GM12878 (cell line): ENCODE measurements around the gene SLITRK4. TPM values are rescaled to one million over a fixed set of nuclear protein-coding genes. Genes with fewer than 3 reads are reported as not detected.

Source experiments
- ATAC-seq: fragments of 200-7000 bp; cut with Tn5 transposase; 3 replicates; pipeline ENCODE4 v1.9.1; 2020; ENCODE audit warnings: mild to moderate bottlenecking, moderate library complexity
- BruUV-seq: library from RNA; stranded (reverse); fragments of 400-500 nt; replicated peaks from 2 replicates; lab custom pipeline; 2021; lab: Mats Ljungman, UMichigan
- CTCF ChIA-PET: fragments of 300-600 bp; sonication (Branson Sonifier 250); formaldehyde crosslinking; extraction: SDS; loops from one replicate; lab custom pipeline; 2021; ENCODE audit warnings: inconsistent platforms; lab: Yijun Ruan, JAX
- POLR2A ChIA-PET: fragments of 350-600 bp; formaldehyde crosslinking; extraction: SDS; loops from one replicate; lab custom pipeline; 2021; ENCODE audit warnings: inconsistent platforms; lab: Charles Lee
- RAD21 ChIA-PET: fragments of 300-600 bp; sonication (Branson Sonifier 250); formaldehyde crosslinking; loops from one replicate; lab custom pipeline; 2023; ENCODE audit warnings: antibody characterized with exemption; ENCODE audit not compliant: unreplicated experiment; lab: Charles Lee
- SMC1A ChIA-PET: fragments of 300-600 bp; sonication (Branson Sonifier 250); formaldehyde crosslinking; loops from one replicate; lab custom pipeline; 2023; ENCODE audit not compliant: unreplicated experiment, uncharacterized antibody; lab: Charles Lee
- DNase-seq: peaks from one replicate; pipeline ENCODE4 v3.0.0-alpha.2; 2011; ENCODE audit warnings: low read depth, low spot score
- FAIRE-seq: peaks from 3 replicates; lab custom pipeline; 2011; peaks lifted over from hg19 to GRCh38; lab: Jason Lieb, UNC
- H2AFZ ChIP-seq: 2 replicates; pipeline ENCODE4 v1.6.0; 2011; ENCODE audit warnings: low read depth, low read length, control low read depth; ENCODE audit not compliant: control insufficient read depth
- H3K27ac ChIP-seq: 2 replicates; pipeline ENCODE4 v1.5.1; 2011; ENCODE audit warnings: control low read depth; ENCODE audit not compliant: control insufficient read depth, insufficient read depth
- H3K27me3 ChIP-seq, 2 experiments: replicated peaks in 1 of 2; 2 replicates each; pipeline versions ENCODE4 v1.6.0 to v1.6.1; 2011; ENCODE audit warnings: low read length in 1 of 2; ENCODE audit not compliant: control insufficient read depth in 2 of 2, insufficient read depth in 2 of 2
- H3K36me3 ChIP-seq, 2 experiments: 2 replicates each; pipeline ENCODE4 v1.5.1; 2011; ENCODE audit warnings: low read length in 1 of 2; ENCODE audit not compliant: control insufficient read depth in 2 of 2, insufficient read depth in 2 of 2
- H3K4me1 ChIP-seq: 2 replicates; pipeline ENCODE4 v1.6.1; 2011; ENCODE audit warnings: mild to moderate bottlenecking, low read length, moderate library complexity, mixed read lengths; ENCODE audit not compliant: control insufficient read depth, insufficient read depth
- H3K4me2 ChIP-seq: 2 replicates; pipeline ENCODE4 v1.6.0; 2011; ENCODE audit warnings: control low read depth; ENCODE audit not compliant: control insufficient read depth, insufficient read depth
- H3K4me3 ChIP-seq: fragments of 200-600 bp; sonication (generic); 2 replicates; pipeline ENCODE4 v1.5.1; 2016
- H3K79me2 ChIP-seq: 2 replicates; pipeline ENCODE4 v1.6.0; 2011; ENCODE audit warnings: low read length; ENCODE audit not compliant: control insufficient read depth, insufficient read depth
- H3K9ac ChIP-seq: 2 replicates; pipeline ENCODE4 v1.8.0; 2011; ENCODE audit warnings: low read length, control low read depth, mixed read lengths; ENCODE audit not compliant: control insufficient read depth, insufficient read depth
- H3K9me3 ChIP-seq: replicated peaks from 3 replicates; pipeline ENCODE4 v1.5.1; 2011; ENCODE audit warnings: mild to moderate bottlenecking, low read length; ENCODE audit not compliant: control insufficient read depth, insufficient read depth
- H4K20me1 ChIP-seq: 2 replicates; pipeline ENCODE4 v1.6.0; 2011; ENCODE audit not compliant: control insufficient read depth, insufficient read depth
- CHD4 ChIP-seq: fragments of 200-600 bp; sonication (generic); IDR thresholded peaks from 2 replicates; pipeline ENCODE4 v1.6.1; 2016; ENCODE audit warnings: mild to moderate bottlenecking
- MTA3 ChIP-seq: IDR thresholded peaks from 2 replicates; pipeline ENCODE4 v1.6.1; 2012; ENCODE audit warnings: low read length, inconsistent platforms, borderline replicate concordance
- NFYA ChIP-seq: IDR thresholded peaks from 2 replicates; pipeline ENCODE4 v1.6.1; 2011; ENCODE audit warnings: low read depth, mild to moderate bottlenecking, low read length, improper control_type of control experiment, borderline replicate concordance
- RB1 ChIP-seq: fragments of 450-650 bp; formaldehyde crosslinking; IDR thresholded peaks from 2 replicates; pipeline ENCODE4 v1.6.1; 2017; ENCODE audit warnings: mild to moderate bottlenecking, borderline replicate concordance
- WGBS: methylation state at CpG from one replicate; pipeline ENCODE4 v1.1.6; 2016; ENCODE audit warnings: low lambda C conversion rate; ENCODE audit not compliant: insufficient replicate concordance, insufficient coverage; ENCODE audit errors: missing lambda C conversion rate; 5-methylcytosine and 5-hydroxymethylcytosine counted together
- in situ Hi-C: fragments of 300-500 bp; cut with MboI; formaldehyde crosslinking; loops from 9 replicates; pipeline ENCODE4 v1.14.3; 2018; ENCODE audit warnings: mixed read lengths
- intact Hi-C: fragments of 100-400 bp; cut with micrococcal nuclease; formaldehyde crosslinking; loops from one replicate; pipeline ENCODE4 v1.14.2; 2022; ENCODE audit not compliant: unreplicated experiment
- polyA plus RNA-seq, 11 experiments: library from polyadenylated mRNA; depleted of rRNA in 4 of 11; unstranded in 6 of 11; stranded (reverse) in 5 of 11; fragments of >200 nt; fragmentation: Nextera tagmentation in 4 of 11; fragmentation: Illumina TruSeq in 1 of 11; extraction: Ambion mirVana in 4 of 11; extraction: Trizol in 1 of 11; gene quantifications; 1 replicate in 1 of 11; 2 replicates in 10 of 11; pipeline versions ENCODE4 v1.2.1 to v1.2.3, GENCODE V29; 2011 to 2016; ENCODE audit warnings: inconsistent platforms in 2 of 11, missing spikeins in 2 of 11, low read depth in 1 of 11
- total RNA-seq, 4 experiments: library from RNA; depleted of rRNA in 3 of 4; stranded (reverse); fragments of >200 nt in 3 of 4; fragmentation: Illumina TruSeq in 1 of 4; extraction: Trizol in 1 of 4; gene quantifications; 2 replicates each; pipeline versions ENCODE4 v1.2.1 to v1.2.3, GENCODE V29; 2013 to 2021
- TF ChIP-seq, protein P1 (sequence below): fragments of 450-650 bp; formaldehyde crosslinking; IDR thresholded peaks from 2 replicates; pipeline ENCODE4 v1.4.0; 2022; ENCODE audit warnings: mild to moderate bottlenecking, moderate library complexity

Gene SLITRK4
- total and polyA plus RNA-seq, 10 of the 15 experiments (the other 5 are each of a cell fraction or from before 2014, with no cell fraction given) = 0.45 to 1.1 (median 0.66) TPM

DNA sequence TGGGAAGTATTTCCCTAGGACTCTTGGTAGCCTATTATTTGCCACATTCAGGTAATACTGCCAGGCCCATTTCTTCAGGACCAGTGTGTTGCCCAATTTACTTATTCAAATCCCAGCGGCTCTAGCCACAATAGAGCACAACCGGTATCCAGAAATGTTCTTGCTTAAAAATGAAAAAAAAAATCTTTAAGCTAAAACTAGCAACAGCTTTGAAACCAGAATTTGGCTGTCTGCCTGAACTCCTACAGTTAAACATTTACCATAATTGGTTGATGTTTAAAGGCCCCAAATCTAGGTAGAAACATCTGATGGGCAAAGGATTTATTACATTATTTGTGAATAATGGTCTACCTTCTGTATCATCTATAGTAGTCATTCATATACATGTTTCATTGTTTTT lies 930 bp upstream of the SLITRK4 start:
- in situ Hi-C loops = no loop called here
- no peaks in the 10 kb centered on the region for H3K4me1 ChIP-seq
- DNase-seq (no peak), ATAC-seq (no peak), FAIRE-seq (no peak)
- ChIA-PET POLR2A (interaction anchor here (1.2 kb wide), 1 partner anchor 9 kb away, joined by 3 read pairs; no protein-coding TSS in a partner anchor), CTCF (interaction anchor here (0.7 to 1.2 kb wide), 2 partner anchors 12 to 27 kb away, joined by 3 to 5 read pairs; no protein-coding TSS in a partner anchor), SMC1A (interaction anchor here (1.1 kb wide), 1 partner anchor 21 kb away, joined by 3 read pairs; no protein-coding TSS in a partner anchor), RAD21 (no interaction called here)
- no peak overlapping the region for H3K9ac ChIP-seq
- H2AFZ ChIP-seq = no peak overlapping the region
- no peaks in the 10 kb centered on the region for H3K27me3 ChIP-seq
- no peak overlapping the region for H3K4me2 ChIP-seq
- no peaks in the 10 kb centered on the region for H3K79me2 ChIP-seq
- intact Hi-C loops = no loop called here
- H4K20me1 ChIP-seq = no peaks in the 10 kb centered on the region
- H3K36me3 ChIP-seq = no peaks in the 10 kb centered on the region
- no peaks in the 10 kb centered on the region; the same call in 2 of the 3 replicates for H3K9me3 ChIP-seq
- no peak overlapping the region for H3K4me3 ChIP-seq
- WGBS = 44% methylated on average over 2 of the region's 2 CpGs
- TF ChIP-seq, protein P1, sequence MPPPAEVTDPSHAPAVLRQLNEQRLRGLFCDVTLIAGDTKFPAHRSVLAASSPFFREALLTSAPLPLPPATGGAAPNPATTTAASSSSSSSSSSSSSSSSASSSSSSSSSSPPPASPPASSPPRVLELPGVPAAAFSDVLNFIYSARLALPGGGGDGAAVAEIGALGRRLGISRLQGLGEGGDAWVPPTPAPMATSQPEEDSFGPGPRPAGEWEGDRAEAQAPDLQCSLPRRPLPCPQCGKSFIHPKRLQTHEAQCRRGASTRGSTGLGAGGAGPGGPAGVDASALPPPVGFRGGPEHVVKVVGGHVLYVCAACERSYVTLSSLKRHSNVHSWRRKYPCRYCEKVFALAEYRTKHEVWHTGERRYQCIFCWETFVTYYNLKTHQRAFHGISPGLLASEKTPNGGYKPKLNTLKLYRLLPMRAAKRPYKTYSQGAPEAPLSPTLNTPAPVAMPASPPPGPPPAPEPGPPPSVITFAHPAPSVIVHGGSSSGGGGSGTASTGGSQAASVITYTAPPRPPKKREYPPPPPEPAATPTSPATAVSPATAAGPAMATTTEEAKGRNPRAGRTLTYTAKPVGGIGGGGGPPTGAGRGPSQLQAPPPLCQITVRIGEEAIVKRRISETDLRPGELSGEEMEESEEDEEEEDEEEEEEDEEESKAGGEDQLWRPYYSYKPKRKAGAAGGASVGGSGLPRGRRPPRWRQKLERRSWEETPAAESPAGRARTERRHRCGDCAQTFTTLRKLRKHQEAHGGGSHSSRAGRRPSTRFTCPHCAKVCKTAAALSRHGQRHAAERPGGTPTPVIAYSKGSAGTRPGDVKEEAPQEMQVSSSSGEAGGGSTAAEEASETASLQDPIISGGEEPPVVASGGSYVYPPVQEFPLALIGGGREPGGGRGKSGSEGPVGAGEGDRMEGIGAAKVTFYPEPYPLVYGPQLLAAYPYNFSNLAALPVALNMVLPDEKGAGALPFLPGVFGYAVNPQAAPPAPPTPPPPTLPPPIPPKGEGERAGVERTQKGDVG = no peak
- TF ChIP-seq MTA3 (no peak), RB1 (no peak), CHD4 (no peak), NFYA (no peak)
- no peak overlapping the region for H3K27ac ChIP-seq
- BruUV-seq = no TSS peak
